ENCODE measurements around the gene HSPBP1.

HSPBP1 gene

GRCh38 chr19:55242517-55242916 lies 37.4 kb downstream of the HSPBP1 start:
- no peaks in the 10 kb centered on the region for H3K27me3 ChIP-seq (ENCODE audit: control insufficient read depth, insufficient read depth, low read length)
- no peak overlapping the region for H3K4me3 ChIP-seq (ENCODE audit: low read depth, low read length)
- no peak overlapping the region for H3K9ac ChIP-seq (ENCODE audit: low read length)
- H3K27ac ChIP-seq (ENCODE audit: low read depth, low read length) = no peak overlapping the region
- H3K4me1 ChIP-seq (ENCODE audit: control insufficient read depth, insufficient read depth, low read length) = no peaks in the 10 kb centered on the region
- no peaks in the 10 kb centered on the region for H3K9me3 ChIP-seq (ENCODE audit: control insufficient read depth, insufficient read depth, low read depth, low read length)
- peaks cover 85% of the 10 kb centered on the region for H3K36me3 ChIP-seq (ENCODE audit: control insufficient read depth, insufficient read depth, low read length)

GRCh38 chr19:55241935-55242464 lies 37.9 kb downstream of the HSPBP1 start:
- H3K36me3 ChIP-seq (ENCODE audit: control insufficient read depth, insufficient read depth, low read length) = peaks cover 90% of the 10 kb centered on the region
- H3K4me1 ChIP-seq (ENCODE audit: control insufficient read depth, insufficient read depth, low read length) = no peaks in the 10 kb centered on the region
- H3K27me3 ChIP-seq (ENCODE audit: control insufficient read depth, insufficient read depth, low read length) = no peaks in the 10 kb centered on the region
- H3K27ac ChIP-seq (ENCODE audit: low read depth, low read length) = no peak overlapping the region
- no peak overlapping the region for H3K4me3 ChIP-seq (ENCODE audit: low read depth, low read length)
- H3K9ac ChIP-seq (ENCODE audit: low read length) = no peak overlapping the region
- no peaks in the 10 kb centered on the region for H3K9me3 ChIP-seq (ENCODE audit: control insufficient read depth, insufficient read depth, low read depth, low read length)

DNA sequence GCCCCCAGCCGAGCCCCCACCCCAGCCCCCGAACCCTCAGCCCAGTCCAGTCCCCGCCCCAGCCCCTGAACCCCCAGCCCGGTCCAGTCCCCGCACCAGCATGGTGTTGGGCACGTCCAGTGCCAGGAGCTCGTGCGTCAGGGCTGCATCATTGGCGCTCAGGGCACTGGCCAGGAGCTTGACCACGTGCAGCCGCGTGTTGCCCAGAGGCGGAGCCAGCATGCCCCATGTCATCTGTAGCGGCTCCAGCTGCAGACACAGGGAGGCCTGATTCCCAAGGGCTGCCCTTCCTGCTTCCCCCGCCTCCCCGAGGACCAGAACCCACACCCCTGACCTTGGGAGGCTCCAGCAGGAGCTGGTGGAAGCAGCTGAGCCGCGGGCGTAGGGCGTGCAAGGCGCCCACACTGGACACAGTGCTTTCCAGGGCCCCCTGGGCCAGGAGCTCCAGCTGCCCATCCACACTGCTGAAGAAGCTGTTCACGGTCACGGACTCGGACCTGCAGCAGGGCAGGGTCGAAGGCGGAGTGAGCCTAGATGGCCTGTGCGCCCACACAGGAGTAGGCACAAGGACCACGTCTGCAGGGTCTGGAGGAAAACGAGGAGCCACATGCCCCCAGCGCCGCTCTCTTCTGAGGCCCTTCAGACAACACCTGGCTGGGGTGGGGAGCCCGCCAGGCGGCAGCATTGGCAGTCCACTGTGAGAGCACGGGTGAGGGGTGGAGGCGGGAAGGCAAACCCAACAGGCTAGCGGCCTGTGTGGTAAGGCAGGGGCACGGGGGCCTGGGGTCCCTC lies 38.6 kb downstream of the HSPBP1 start:
- H3K9me3 ChIP-seq (ENCODE audit: control insufficient read depth, insufficient read depth, low read depth, low read length) = no peaks in the 10 kb centered on the region
- H3K27me3 ChIP-seq (ENCODE audit: control insufficient read depth, insufficient read depth, low read length) = no peaks in the 10 kb centered on the region
- no peak overlapping the region for H3K27ac ChIP-seq (ENCODE audit: low read depth, low read length)
- peaks cover 90% of the 10 kb centered on the region for H3K36me3 ChIP-seq (ENCODE audit: control insufficient read depth, insufficient read depth, low read length)
- H3K4me1 ChIP-seq (ENCODE audit: control insufficient read depth, insufficient read depth, low read length) = no peaks in the 10 kb centered on the region
- H3K9ac ChIP-seq (ENCODE audit: low read length) = no peak overlapping the region
- H3K4me3 ChIP-seq (ENCODE audit: low read depth, low read length) = no peak overlapping the region

GRCh38 chr19:55240713-55241020 lies 39.2 kb downstream of the HSPBP1 start:
- Histone ChIP-seq H3K9ac (ENCODE audit: low read length) (no peak overlapping the region), H3K9me3 (ENCODE audit: control insufficient read depth, insufficient read depth, low read depth, low read length) (no peaks in the 10 kb centered on the region), H3K4me3 (ENCODE audit: low read depth, low read length) (no peak overlapping the region), H3K27ac (ENCODE audit: low read depth, low read length) (no peak overlapping the region), H3K4me1 (ENCODE audit: control insufficient read depth, insufficient read depth, low read length) (no peaks in the 10 kb centered on the region), H3K27me3 (ENCODE audit: control insufficient read depth, insufficient read depth, low read length) (no peaks in the 10 kb centered on the region), H3K36me3 (ENCODE audit: control insufficient read depth, insufficient read depth, low read length) (peaks cover 91% of the 10 kb centered on the region)

- Histone ChIP-seq H3K9ac (ENCODE audit: low read length) (no peak overlapping the region), H3K36me3 (ENCODE audit: control insufficient read depth, insufficient read depth, low read length) (peaks cover 88% of the 10 kb centered on the region), H3K4me1 (ENCODE audit: control insufficient read depth, insufficient read depth, low read length) (no peaks in the 10 kb centered on the region), H3K4me3 (ENCODE audit: low read depth, low read length) (no peak overlapping the region), H3K27ac (ENCODE audit: low read depth, low read length) (no peak overlapping the region), H3K9me3 (ENCODE audit: control insufficient read depth, insufficient read depth, low read depth, low read length) (no peaks in the 10 kb centered on the region), H3K27me3 (ENCODE audit: control insufficient read depth, insufficient read depth, low read length) (no peaks in the 10 kb centered on the region)
These were observed 40.9 kb downstream of the HSPBP1 start for GRCh38 chr19:55239004-55239403.

DNA sequence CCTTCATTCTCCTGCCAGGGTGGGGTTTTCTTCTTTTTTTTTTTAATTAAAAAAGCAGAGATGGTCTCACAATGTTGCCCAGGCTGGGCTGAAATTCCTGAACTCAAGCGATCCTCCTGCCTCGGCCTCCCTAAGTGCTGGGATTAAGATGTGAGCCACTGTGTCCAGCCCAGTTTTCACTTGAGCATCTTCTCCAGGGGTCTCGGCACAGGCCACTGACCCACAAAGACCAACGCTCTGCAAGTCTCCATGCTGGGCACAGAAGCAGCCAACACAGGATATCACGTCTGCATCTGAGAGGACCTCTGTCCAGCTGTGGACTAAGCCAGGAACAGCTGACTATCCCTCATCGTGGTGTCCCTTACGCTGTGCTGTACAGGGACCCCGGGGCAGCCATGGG lies 41.9 kb downstream of the HSPBP1 start:
- Histone ChIP-seq H3K9ac (ENCODE audit: low read length) (no peak overlapping the region), H3K27ac (ENCODE audit: low read depth, low read length) (no peak overlapping the region), H3K4me1 (ENCODE audit: control insufficient read depth, insufficient read depth, low read length) (no peaks in the 10 kb centered on the region), H3K4me3 (ENCODE audit: low read depth, low read length) (no peak overlapping the region), H3K9me3 (ENCODE audit: control insufficient read depth, insufficient read depth, low read depth, low read length) (no peaks in the 10 kb centered on the region), H3K36me3 (ENCODE audit: control insufficient read depth, insufficient read depth, low read length) (peaks cover 86% of the 10 kb centered on the region), H3K27me3 (ENCODE audit: control insufficient read depth, insufficient read depth, low read length) (no peaks in the 10 kb centered on the region)

DNA sequence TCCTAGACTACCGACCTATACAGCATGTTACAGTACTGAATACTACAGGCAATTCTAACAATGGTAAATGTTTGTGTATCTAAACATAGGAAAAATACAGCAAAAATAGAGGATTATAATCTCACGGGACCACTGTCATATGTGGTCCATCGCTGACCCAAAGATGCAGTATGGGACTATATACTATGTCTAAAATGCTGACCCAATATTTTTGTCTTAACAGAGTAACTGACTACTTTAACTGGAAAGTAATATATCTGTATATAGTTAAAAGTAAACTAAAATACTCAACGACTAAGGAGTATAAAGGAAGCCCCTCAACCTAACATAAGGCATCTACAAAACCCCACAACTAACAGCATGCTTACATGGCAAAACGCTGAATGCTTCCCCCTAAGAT lies 46.9 kb downstream of the HSPBP1 start:
- no peaks in the 10 kb centered on the region for H3K9me3 ChIP-seq (ENCODE audit: control insufficient read depth, insufficient read depth, low read depth, low read length)
- no peak overlapping the region for H3K4me3 ChIP-seq (ENCODE audit: low read depth, low read length)
- H3K9ac ChIP-seq (ENCODE audit: low read length) = no peak overlapping the region
- peaks cover 83% of the 10 kb centered on the region for H3K36me3 ChIP-seq (ENCODE audit: control insufficient read depth, insufficient read depth, low read length)
- no peak overlapping the region for H3K27ac ChIP-seq (ENCODE audit: low read depth, low read length)
- no peaks in the 10 kb centered on the region for H3K4me1 ChIP-seq (ENCODE audit: control insufficient read depth, insufficient read depth, low read length)
- no peaks in the 10 kb centered on the region for H3K27me3 ChIP-seq (ENCODE audit: control insufficient read depth, insufficient read depth, low read length)

DNA sequence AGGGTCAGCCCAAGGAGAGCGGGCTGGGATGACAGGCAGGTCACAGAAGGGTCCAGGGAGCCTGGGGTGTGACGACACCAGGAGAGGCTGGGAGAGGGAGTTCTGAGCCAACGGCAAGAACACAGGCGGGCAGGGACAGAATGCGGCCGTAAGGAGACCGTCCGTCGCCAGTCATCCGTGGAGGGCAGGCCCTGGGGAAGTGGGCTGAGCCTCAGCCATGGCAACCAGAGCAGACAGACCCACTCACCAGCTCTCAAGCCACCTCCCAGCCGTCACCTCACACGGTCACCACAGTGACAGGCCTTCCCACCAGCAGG lies 47.7 kb downstream of the HSPBP1 start:
- Histone ChIP-seq H3K9ac (ENCODE audit: low read length) (no peak overlapping the region), H3K36me3 (ENCODE audit: control insufficient read depth, insufficient read depth, low read length) (peaks cover 84% of the 10 kb centered on the region), H3K9me3 (ENCODE audit: control insufficient read depth, insufficient read depth, low read depth, low read length) (no peaks in the 10 kb centered on the region)

DNA sequence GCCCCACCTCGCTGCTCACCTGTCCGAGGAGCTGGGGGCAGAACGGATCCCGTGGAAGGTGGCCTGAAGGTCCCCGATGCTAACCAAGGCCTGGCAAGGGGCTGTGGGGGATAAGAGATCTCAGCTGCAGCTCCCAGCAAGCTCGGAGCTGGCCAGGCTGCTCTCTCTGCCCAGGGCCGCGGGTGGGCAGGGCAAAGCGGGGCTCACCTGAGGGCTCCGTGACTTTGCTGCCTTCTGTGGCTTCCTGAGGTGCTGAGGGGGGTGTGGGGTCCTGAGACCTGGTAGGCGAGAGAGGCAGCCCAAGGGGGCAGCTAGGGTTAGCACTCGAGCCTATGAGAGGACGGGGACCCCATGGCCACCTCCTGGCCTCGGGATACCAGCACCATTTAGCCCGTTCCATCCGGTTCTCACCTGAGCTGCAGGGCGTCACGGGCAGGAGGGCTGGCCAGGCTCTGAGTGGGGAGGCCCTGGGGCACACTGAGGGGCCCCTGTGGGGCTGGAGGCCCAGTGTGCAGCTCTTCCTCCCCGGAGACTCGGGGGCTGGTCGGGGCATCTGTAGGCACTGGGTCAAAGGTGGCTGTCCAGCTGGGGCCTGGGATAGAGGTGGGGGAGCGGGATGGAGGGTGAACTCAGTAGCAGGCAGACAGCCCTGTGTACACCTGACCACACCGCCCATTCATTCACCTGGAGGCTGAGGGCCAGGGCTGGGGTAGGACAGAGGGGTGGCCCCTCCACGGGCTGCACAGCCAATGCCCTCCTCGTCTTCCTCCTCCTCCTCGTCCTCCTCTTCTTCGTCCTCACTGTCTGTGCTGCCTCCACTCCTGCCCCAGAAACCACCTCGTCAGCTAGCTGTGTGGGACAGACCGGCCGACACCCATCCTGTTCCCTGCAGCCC lies 48.3 kb downstream of the HSPBP1 start:
- Histone ChIP-seq H3K36me3 (ENCODE audit: control insufficient read depth, insufficient read depth, low read length) (peaks cover 84% of the 10 kb centered on the region), H3K4me1 (ENCODE audit: control insufficient read depth, insufficient read depth, low read length) (no peaks in the 10 kb centered on the region), H3K27ac (ENCODE audit: low read depth, low read length) (no peak overlapping the region), H3K9ac (ENCODE audit: low read length) (no peak overlapping the region), H3K9me3 (ENCODE audit: control insufficient read depth, insufficient read depth, low read depth, low read length) (no peaks in the 10 kb centered on the region), H3K27me3 (ENCODE audit: control insufficient read depth, insufficient read depth, low read length) (no peaks in the 10 kb centered on the region), H3K4me3 (ENCODE audit: low read depth, low read length) (no peak overlapping the region)

More for the DNA sequence above, 47.7 kb downstream of the HSPBP1 start:
- Histone ChIP-seq H3K4me3 (ENCODE audit: low read depth, low read length) (no peak overlapping the region), H3K27ac (ENCODE audit: low read depth, low read length) (no peak overlapping the region), H3K4me1 (ENCODE audit: control insufficient read depth, insufficient read depth, low read length) (no peaks in the 10 kb centered on the region), H3K27me3 (ENCODE audit: control insufficient read depth, insufficient read depth, low read length) (no peaks in the 10 kb centered on the region)

- Histone ChIP-seq H3K27me3 (ENCODE audit: control insufficient read depth, insufficient read depth, low read length) (no peaks in the 10 kb centered on the region), H3K4me1 (ENCODE audit: control insufficient read depth, insufficient read depth, low read length) (no peaks in the 10 kb centered on the region), H3K9me3 (ENCODE audit: control insufficient read depth, insufficient read depth, low read depth, low read length) (no peaks in the 10 kb centered on the region), H3K9ac (ENCODE audit: low read length) (no peak overlapping the region), H3K36me3 (ENCODE audit: control insufficient read depth, insufficient read depth, low read length) (peaks cover 77% of the 10 kb centered on the region), H3K4me3 (ENCODE audit: low read depth, low read length) (no peak overlapping the region), H3K27ac (ENCODE audit: low read depth, low read length) (no peak overlapping the region)
These were observed 49.1 kb downstream of the HSPBP1 start for GRCh38 chr19:55230780-55231179.

GRCh38 chr19:55230329-55230728 lies 49.6 kb downstream of the HSPBP1 start:
- no peak overlapping the region for H3K9ac ChIP-seq (ENCODE audit: low read length)
- H3K9me3 ChIP-seq (ENCODE audit: control insufficient read depth, insufficient read depth, low read depth, low read length) = no peaks in the 10 kb centered on the region
- H3K27me3 ChIP-seq (ENCODE audit: control insufficient read depth, insufficient read depth, low read length) = no peaks in the 10 kb centered on the region
- no peak overlapping the region for H3K4me3 ChIP-seq (ENCODE audit: low read depth, low read length)
- H3K27ac ChIP-seq (ENCODE audit: low read depth, low read length) = no peak overlapping the region
- peaks cover 76% of the 10 kb centered on the region for H3K36me3 ChIP-seq (ENCODE audit: control insufficient read depth, insufficient read depth, low read length)
- no peaks in the 10 kb centered on the region for H3K4me1 ChIP-seq (ENCODE audit: control insufficient read depth, insufficient read depth, low read length)
